VCaP (cell line): ENCODE measurements around the gene PRR29.

Source experiments
- H3K27ac ChIP-seq: fragments of 450-650 bp; 2 replicates; pipeline ENCODE4 v1.5.1; 2017
- TF ChIP-seq, protein P1 (sequence below): fragments of 450-650 bp; conservative IDR thresholded peaks from 2 replicates; pipeline ENCODE4 v1.5.1; 2017; ENCODE audit warnings: mild to moderate bottlenecking, moderate library complexity

The PRR29 gene

DNA sequence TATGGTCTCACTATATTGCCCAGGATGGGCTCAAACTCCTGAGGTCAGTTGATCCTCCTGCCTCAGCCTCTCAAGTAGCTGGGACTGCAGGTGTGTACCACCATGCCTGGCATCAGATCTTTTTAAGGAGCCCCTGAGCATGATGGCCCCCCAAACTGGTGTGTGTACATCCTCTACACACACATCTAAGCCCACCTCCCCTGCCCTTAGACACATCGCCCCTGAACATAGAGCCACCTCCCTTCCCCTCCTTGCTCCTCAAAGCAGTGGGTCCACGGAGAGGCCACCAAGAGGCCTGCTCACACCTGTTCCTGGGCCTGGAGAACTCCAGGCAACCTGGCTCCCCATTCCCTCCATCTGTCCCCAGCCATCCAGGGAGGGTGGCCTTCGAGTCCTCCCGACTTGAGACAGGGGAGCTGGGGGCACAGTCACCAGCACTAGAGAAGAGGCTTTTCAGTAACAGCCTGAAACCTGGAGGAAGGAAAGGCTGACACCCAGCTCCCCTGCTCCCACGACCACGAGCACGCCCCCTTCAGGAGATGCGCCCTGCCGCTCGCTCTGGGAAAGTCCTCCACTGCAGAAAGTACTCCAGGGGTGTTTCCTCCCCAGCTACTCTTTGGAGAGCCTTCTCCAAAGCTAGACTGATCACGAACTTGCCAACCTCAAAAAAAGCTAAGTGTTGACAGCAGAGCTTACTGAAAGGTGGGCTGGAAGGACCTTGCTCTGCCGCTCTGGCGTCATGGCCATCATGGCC is 12.6 kb upstream of the PRR29 start:
- TF ChIP-seq, protein P1, sequence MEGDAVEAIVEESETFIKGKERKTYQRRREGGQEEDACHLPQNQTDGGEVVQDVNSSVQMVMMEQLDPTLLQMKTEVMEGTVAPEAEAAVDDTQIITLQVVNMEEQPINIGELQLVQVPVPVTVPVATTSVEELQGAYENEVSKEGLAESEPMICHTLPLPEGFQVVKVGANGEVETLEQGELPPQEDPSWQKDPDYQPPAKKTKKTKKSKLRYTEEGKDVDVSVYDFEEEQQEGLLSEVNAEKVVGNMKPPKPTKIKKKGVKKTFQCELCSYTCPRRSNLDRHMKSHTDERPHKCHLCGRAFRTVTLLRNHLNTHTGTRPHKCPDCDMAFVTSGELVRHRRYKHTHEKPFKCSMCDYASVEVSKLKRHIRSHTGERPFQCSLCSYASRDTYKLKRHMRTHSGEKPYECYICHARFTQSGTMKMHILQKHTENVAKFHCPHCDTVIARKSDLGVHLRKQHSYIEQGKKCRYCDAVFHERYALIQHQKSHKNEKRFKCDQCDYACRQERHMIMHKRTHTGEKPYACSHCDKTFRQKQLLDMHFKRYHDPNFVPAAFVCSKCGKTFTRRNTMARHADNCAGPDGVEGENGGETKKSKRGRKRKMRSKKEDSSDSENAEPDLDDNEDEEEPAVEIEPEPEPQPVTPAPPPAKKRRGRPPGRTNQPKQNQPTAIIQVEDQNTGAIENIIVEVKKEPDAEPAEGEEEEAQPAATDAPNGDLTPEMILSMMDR: no peak

DNA sequence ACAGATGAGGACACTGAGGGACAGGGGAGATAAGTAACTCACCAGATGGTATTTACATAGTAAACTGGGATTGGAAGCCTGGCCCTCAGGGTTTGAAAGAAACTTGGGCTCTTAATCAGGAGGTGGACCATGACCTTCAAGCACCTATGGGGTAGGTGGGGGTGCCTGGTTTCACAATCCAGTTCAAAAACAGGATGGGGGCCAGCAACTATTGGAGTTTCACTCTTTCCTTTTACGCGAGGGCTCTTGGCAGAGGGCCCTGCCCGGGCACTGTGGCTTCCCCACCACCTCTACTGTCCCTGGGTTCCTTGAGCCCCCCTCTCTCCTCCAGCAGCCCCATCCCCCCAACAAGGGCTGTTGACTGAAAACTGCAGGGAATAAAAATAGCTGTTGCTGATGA is 11.3 kb upstream of the PRR29 start:
- TF ChIP-seq, protein P1: no peak
- no peak overlapping the region for H3K27ac ChIP-seq

More for the DNA sequence above, 12.6 kb upstream of the PRR29 start:
- H3K27ac ChIP-seq: no peak overlapping the region

DNA sequence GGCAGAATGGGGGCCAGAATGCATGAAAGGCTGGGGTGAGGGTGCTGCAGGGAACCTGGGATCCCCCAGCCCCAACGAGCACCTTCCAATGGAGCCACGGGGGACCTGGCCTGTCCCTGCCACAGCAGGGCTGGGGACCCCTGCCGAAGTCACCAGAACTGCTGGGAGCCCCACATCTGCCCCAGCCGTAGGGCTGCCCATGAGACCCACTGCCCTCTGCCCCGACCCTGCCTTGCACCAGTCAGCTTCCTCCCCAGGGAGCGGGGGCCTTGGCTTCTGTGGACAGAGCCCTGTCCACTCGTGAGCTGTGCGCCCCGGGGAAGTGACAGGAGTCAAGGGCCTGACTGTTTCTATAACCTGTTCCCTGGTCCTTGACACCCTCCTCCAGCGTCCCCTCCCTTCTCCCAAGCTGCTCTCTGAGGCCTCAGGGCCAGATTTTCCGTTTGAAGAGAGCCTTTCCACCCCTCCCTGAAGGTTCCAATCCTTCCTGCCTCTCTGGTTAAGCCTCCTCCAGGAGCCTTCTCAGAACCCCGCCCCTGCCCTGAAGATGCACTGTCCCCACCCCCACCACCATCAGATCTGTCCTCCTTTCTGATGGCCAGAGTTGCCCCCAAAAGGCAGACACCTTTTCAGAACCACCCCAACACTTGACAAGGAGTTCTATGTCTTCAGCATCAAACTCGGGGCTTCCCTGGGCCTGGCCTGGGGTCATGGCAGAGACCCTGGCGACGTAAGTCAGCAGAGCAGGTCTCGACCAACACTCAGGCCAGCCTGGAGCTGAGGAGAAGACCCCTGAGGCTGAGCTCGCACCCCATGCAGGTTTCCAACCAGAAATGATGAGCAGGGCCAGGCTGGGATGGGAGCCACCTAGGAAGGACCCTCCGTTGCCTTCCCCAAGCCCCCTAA is 10.7 kb upstream of the PRR29 start:
- no peak overlapping the region for H3K27ac ChIP-seq
- TF ChIP-seq, protein P1: no peak

DNA sequence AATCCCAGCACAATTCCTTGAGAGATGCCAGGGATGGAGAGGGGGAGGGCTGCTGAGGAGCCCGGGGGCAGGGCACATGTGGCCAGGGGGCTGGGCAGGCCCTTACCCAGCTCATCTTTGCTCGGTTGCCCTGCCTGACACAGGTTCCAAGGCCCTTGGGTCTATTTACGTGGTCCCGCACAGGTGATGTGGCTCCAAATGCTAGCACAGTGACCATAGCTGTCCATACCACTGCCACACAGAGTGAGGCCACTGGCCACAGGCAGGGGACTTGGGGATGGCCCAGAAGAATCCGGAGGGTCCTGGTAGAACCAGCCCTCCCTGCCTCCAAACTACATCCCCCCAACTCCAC is 10.0 kb upstream of the PRR29 start:
- TF ChIP-seq, protein P1: no peak
- H3K27ac ChIP-seq: no peak overlapping the region

DNA sequence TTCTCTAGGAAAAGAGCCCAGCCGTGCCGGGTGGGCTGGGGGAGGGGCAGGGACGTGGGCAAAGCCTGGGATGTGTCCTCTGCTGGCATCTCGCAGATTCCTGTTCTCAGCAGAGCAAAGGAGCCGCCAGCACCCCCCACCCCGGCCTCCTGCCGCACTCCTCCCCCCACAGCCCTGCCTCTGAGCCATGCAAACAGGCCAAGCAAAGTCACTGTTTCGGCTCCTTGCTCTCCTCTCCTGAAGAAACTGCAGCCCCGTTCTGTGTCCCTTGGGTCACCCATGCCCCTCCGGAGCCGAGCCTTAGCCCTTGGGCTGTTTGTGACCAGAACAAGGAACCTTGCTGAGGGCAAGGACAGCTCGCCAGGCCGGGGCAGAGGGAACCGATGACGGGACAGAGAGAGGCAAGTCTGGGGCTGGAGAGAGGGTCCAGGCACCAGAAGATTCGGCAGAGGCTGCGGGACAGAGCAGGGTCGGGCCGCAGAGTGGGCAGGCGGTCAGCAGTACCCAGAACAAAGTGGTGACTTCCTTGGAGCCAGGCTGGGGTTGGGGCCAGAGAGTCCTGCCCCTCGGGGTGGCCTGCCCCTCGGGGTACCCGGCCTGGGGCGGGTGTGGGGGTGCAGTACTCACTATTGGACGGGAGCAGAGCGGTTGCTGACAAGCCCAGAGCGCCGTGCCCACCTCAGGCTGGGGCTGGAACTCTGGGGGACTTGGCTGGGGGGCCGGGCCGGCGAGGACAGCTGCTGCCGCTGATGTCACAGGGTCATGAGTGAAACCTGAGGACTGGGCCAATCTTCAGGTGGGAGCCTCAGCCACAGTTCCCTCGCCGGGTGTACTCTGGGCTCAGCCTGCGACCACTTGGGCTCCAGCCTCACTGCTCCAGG is 9.2 kb upstream of the PRR29 start:
- no peak overlapping the region for H3K27ac ChIP-seq
- TF ChIP-seq, protein P1: no peak

DNA sequence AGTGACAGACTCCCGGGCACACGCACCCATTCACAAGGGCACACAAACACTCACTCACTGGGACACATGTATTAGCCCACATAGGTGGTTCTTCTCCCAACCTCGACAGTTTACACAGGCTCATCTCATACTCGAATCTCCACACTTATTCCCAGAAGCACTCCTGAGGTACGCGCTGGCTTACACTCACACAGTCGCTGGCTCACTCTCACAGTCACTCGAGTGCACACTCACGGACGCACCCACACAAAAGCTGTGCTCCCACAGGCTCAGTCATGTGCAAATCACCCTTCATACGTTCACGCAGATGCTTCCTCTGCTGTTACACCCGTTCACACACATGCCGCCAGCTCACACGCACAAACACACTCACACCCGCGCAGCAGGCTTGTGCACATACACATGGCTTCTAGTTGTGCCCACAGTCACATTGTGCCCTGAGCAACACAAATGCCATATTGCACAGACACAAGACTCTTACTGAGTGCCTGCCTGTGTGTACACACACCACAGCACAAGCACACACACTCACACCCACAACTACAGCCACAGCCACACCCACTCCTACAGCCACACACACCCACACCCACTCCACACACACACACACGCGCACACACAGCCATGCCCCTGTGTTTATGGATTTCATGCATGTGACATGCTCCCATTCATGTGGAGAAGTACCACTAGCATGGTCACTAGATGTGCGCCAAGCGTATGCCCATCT is 8.4 kb upstream of the PRR29 start:
- TF ChIP-seq, protein P1: no peak
- H3K27ac ChIP-seq: no peak overlapping the region
